ENCODE measurements around the gene HMGXB3.
"Not testable (repeated sequence)": the region's sequence is repeated elsewhere in the genome, so short reads cannot be mapped to it uniquely, and the experiment has no call there.

Gene HMGXB3

DNA sequence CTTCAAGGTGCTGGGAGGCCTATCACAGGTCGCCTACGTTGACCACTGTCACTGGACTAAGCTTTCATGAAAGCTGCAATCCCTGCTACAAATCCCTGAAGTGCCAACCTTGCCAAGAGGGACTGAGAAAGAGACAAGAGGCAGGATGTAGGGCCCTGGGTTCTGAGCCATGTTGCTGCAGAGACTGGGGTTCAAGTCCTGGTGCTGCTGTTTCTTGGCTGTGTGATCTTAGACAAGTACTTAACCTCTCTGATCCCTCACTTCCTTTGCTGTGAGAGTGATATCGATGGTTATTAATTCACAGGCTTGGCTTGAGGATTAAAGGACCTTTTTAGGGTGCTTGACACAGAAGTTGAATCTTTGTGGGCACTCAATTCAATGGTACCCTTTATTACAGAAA is 70.3 kb downstream of the HMGXB3 start:
- DNase-seq = no peak

DNA sequence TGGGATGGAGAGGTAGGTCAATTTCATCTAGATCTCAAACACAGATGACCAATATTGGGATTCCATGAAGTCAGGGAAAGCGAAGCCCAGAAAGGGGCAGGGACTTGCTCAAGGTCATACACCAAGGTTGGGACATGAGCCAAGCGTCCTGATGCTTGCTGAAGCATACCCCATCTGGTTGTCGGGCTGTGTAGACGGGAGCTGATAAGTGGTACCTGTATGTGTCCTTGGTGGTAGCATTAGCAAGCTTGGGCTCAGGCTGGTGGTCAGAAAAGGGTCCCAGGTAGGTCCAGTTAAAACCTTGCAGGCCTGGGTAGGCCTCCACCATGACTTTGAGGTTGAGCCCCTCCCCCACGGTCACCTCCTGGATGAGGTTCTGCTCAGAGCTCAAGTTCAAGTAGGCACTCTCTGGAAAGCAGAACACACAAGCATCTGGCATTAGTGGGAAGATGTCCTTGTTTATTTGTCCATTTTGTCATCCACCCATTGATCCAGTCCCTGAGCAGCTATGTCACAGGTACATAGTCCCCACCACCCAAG is 72.6 kb downstream of the HMGXB3 start:
- no peak for DNase-seq

DNA sequence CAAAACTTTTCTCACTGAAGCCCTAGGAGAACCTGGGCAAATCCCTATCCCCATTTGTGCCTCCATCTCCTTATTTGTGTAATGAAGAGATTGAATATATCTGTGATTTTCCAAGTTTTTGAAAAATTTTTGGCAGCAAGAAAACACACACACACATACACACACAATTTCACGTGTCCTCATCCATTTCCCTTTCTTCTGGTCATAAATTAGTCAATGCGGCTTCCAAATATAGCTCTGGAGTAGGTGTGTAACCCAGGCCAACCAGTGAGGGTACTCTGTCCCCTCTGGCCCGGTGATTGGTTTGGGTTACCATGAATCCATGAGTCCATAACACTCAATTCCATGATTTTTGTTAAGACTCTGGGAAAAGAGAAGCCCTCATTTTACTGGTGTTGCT is 73.1 kb downstream of the HMGXB3 start:
- no peak for DNase-seq

DNA sequence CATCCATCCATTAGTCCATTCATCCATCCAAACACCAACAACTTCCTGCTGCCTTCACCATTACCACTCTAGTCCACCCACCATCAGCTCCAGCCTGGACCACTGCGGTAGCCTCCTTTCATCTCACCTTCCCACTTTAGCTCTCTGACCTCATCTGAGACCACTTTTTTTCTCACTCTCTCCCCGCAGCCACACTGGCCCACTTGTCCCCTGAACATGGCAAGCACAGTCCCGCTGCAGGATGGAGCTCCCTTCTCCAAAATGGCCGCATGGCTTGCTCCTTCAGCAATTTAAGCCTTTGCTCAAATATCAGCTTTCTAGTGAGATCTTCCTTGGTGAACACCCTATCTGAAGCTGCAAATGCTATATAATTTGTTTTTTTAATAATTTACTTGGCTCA is 74.7 kb downstream of the HMGXB3 start:
- DNase-seq = no peak

DNA sequence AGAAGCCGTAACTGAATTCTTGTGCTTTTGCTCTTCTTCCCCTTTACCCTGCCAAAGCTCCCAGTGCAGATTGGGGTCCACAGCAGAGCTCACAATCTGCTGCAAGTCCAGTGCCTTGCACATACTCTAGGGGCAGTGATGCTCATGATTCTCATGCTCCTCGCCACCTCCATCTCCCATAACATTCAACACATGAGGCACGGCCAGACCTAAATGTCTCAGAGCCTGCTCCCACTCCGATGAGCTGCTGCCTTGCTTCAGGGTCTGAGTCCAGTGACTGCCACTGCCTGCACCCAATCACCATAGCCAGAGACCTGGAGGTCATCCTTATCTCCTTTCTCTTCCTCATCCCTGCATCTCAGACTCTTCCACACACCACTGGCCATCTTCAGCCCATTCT is 75.3 kb downstream of the HMGXB3 start:
- no peak for DNase-seq

DNA sequence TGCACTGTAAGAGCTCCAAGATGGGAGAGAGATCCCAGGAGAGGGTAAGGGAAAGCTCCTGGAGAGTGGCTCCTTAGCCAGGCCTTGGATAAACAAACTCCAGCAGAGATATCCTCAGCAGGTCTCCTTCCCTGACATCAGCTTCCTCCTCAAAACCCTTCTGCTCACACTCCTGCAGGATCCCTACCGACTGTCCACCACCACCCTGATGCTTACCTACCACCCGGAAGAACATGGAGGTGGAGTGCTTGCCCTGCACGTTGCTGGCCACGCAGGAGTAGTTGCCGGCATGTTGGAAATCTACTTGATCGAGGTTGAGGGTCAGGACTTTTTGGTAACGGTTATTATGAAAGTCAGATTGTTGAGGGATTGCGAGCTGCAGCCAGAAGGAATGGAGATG is 76.5 kb downstream of the HMGXB3 start:
- DNase-seq = no peak

DNA sequence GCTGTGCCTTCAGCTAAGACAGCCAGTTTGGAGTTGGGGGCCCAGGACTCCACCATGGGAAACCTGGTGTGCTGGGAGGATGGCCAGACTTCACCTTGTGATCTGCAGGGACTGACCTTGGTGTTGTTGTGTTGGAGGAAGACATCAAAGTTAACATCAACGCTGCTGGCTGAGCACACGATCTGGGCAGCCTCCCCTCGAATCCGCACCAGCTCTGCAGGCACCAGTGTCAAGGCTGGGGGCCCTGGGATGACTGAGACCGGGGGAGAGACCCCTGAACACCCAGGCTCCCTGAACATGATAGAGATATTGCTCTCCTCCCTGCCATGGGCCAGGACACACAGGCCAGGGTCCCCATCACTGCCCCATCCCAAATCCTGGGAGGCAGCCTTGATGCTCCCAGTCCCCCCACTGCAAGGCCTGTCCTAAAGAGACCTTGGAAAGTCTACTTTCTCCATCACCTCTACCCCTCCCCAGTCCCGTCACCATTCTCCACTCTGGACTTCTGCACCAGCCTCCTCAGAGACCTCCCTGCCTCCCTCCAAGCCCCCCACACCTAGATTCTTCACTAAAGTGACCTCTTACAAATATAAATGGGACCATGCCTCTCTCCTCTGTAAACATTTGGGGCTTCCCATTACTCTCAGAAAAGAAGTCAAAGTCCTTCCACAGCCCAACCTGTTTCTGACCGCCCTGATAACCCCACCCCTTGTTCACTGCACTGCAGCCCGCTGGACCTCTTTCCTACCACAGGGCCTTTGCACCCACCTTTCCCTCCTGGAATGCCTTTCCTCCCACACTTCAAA is 77.7 kb downstream of the HMGXB3 start:
- no peak for DNase-seq

DNA sequence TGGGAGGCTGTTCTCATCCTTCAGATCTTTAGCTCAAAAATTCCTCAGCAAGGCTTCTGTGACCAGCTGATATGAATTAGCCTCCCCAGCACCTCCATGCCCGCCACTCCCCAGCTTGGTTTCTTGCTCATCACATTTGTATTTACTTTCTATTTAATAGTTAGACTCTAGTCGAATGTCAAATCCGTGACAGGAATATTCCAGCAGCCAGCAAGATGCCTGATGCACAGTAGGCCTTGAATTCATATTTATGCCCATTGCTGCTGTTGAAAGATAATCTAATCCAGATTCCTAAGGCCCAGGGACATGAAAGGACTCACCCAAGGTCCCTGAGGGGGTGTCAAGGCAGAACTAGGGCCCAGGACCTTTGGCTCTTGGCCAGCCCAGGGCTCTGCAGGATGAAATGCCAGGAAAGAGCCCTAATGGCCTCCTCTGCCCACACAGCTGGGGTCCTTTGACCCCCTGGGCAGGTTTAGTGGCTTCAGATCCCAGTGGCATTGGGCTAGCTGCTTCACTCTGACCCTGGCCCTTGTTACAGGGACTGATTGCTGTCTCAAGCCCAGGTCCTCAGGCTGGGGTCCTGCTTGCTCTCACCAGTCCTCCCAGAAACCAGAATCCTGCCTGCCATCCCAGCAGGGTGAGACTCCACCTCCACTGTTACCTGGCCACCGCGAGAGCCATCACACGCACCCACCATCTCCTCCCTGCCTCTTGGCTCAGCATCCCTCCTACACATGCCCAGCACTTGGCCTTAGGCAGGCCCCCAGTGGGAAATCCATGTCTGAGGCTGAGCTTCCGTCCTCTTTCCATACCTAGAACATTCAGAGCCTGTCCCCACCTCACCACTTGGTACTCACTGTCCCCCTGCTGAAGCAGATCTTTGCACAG is 78.5 kb downstream of the HMGXB3 start:
- DNase-seq = no peak

DNA sequence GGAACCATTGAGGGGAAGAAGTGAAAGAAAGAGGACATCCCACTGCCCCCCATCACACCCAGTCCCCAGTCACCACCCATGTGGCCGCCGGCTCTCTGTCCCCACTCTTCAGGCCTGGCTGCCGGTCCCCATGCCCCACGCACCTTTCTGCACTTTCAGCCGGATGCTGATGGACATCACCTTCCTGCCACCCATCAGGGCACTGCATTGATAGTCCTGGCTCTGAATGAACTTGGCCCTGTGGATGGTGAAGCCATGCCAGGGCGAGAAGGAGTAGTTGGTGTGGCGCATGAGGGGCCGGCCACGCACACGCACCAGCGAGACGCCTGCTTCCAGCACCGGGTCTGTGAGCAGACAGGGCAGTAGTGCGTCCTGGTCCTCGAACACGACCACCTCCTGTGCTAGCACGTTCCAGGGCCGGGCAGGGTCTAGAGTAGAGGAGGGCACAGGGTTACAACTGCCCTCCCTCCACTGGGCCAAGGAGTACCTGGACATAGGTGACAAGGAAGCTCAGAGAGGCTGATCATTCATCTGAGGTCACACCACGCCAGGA is 79.4 kb downstream of the HMGXB3 start:
- DNase-seq = no peak

DNA sequence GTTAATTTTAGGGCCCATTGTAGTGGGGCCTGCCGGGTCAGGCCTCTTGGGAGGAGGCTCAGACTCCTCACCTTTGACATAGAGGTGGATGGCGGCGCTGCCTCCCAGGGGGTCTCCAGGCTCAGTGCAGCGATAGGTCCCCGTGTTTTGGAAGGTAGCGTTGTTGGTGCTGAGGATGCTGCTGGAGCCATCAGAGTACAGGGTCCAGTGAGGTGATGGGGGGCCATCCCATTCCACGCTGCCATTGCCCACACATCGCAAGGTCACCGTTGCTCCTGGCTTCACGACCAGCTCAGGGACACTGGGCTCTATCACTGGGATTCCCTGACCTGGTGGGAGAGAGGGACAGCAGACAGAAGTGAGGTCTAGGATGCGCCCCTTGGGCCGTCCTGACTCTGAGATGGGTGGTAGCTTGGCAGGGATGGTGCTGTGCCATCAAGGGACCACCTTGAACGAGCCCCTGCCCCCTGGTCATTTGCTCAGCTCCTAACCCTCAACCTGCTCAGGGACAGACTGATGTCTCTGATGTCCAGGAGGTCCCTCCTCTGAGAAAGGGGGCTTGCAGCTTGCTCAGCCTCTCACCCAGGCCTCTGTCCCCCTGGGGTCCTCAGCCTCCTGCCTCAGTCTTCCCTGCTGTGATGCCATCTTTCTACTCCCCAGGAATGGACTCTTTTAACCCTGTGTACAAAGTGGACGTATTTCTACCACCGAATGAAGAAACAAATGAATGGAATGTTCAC is 80.3 kb downstream of the HMGXB3 start:
- DNase-seq = no peak

DNA sequence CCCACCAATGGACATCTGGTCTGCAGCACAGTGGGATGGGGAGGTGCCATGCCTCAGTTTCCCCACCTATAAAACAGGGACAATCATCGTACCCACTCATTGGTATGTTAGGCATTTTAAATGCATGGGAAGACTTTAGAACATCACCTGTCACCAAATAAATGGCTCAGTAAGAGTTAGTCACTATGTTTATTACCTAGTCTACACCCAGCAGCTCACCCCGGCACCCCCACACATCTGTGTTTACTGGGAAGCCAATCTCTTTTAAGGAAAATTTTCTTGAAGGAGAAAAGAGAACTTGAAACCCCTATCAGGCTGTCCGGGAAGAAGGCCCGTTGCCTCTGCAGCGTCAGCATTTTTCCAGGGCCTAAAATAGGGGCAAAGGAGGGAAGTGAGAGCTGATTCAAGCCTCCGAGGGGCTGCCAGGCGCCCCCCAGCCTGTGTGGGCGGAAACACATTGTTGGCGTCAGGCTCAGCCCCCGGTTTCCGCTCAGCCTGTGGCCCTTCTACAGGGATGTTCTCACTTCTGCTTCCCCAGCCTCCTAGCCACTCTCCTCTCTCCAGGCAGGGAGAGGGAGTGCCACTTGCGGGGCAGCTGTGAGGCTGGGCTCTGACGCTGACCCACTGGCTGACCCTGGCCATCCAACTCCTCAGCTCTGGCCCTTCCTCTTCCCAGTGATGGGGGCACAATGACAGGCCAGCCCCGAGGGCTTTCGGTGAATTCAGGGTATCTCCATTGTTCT is 81.2 kb downstream of the HMGXB3 start:
- no peak for DNase-seq

DNA sequence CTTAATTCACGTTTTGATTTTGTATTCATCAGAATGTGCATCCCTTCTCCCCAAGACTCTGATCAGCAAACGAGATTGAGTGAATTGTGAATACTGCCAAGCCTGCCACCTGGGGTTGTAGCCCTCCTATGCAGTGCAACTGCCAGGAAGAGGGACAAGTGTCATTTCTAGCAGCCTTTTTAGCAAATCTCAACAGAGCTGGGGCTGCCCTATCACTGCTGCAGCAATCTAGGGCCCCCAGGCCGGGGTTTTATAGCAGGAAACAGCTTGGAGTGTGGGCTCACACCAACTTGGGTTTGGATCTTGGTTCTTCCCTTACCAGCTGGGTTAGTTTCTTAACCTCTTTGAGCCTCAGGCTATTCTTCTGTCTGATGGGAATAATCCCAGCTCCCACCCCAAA is 81.8 kb downstream of the HMGXB3 start:
- DNase-seq = no peak

DNA sequence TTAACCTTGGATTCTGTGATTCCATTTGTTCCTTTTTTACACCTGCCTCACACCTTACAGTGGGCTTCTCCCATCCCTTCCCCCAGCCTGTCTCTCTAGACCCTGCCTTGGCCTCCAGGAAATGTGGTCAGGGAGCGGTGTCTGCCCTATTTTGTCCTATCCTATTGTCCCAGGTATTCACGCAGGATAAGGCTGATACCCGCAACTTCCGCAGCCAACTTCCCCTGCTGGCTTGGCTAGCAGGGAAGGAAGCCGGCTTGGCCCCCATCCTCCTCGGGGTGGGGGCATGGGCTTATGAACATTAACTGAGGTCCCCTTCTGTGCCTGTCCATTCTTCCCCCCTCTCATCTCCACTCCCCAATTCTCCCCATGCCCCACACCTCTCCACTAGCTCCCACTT is 82.3 kb downstream of the HMGXB3 start:
- no peak for DNase-seq

DNA sequence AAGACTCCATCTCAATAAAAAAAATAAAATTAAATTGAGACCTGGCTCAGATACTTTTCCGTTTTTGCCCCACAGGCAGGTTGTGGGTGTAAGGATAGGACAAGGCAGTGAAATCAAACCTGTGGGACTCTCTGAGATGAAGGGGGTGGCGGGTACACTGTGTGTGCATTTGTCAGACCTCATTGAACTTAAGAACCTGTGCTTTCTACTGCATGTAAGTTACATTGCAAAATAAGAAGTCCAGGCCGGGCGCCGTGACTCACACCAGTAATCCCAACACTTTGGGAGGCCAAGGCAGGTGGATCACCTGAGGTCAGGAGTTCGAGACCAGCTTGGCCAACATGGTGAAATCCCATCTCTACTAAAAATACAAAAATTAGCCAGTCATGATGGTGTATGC is 84.2 kb downstream of the HMGXB3 start:
- not testable (repeated sequence) for DNase-seq

DNA sequence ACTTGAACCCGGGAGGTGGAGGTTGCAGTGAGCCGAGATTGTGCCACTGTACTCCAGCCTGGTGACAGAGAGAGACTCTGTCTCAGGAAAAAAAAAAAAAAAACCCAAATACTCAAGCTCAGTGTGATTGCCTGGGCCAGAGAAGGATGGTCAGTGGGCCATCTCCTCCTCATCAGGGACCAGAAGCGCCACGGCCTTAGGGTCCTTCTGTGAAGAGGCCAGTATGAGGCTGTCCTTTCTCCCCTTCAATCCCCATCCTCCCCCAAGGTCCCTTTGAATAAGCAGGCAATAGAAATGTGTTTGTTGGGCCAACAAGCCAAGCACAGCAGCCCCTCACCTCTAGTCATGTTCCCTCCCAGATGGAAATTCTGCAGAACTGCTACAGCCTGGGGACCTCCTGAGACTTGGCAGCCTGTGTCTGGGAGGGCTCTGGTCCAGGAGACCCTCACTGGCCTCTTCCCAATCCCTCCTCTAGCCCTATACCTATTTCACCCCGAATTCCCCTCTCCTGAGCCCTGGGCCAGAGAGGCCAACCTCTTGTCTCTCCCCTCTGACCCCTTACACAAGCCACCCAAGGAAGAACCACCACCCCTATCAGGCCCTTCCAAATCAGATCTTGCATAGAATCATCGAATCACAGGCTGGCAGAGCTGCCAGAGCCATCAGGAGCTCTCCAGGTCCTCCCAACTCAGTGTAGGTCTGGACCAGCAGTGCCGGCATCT is 84.8 kb downstream of the HMGXB3 start:
- no peak for DNase-seq

DNA sequence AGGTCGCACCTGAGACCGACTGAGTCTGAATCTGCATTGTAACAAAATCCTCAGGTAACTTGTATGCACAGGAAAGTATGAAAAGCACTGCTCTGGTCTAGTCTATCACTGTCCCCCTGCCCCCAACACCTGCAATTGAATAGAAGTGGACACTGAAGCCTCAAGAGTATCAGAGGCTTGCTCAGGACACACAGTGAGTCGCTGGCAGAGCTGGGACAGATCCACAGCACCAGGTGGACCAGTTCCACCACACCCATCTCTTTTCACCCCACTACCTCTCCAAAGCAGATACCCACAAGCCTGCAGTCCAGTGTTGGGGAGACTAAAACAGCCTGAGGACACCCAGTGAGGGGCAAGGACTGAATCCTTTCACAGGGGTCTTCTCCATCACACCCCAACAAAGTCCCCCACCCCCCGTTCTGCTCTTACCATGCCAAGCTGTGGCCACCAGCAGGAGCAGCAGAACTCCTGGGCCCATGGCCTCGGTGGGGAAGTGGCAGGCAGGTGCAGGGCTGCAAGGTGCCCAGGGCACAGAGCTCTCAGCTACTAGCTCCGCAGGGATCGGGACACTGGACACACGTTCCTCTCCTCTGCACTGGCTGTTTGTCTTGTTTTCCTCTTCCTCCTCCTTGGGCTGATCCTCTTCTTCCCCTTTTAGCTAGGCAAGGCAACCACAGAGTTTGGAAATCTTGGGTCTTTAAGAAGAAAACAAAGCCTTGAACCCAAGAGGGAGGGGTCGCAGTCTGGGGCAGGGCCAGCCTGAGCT is 85.6 kb downstream of the HMGXB3 start, which contains the start of gene CSF1R:
Gene CSF1R, minus strand, starts transcription at position 605 of the 766 bp plus-strand sequence. Its CDS starts 127 bp downstream, at position 478.
- no peak for DNase-seq

DNA sequence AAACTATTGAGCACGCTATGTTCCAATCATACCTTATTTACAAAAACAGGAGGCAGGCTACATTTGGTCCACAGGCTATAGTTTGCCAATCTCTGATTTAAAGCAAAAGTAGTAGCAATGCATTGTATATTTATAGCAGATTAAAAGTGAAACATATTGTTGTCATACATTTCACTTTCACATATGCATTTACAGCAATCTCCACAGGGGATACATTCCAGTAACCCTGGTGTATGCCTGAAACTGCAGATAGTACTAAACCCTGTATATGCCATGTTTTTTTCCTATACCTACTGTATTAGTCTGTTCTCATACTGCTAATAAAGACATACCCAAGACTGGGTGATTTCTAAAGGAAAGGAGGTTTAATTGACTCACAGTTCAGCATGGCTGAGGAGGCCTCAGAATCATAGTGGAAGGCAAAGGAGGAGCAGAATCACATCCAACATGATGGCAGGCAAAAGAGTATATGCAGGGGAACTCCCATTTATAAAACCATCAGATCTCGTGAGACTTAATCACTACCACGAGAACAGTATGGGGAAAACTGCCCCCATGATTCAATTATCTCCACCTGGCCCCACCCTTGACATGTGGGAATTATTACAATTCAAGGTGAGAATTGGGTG is 91.7 kb downstream of the HMGXB3 start:
- no peak for DNase-seq

DNA sequence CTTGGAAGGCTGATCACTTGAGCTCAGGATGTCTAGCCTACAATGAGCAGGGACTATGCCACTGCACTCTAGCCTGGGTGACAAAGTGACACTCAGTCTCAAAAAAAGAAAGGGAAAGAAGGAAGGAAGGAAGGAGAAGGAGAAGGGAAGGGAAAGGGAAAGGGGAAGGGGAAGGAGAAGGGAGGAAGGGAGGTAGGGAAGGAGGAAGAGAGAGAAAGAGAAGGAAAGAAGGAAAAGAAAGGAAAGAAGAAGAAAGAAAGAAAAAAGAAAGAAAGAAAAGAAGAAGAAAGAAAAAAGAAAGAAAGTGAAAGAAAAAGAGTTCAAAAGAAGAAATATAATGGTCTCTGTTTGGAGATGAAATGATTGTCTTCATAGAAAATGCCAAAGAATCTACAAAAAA is 96.6 kb downstream of the HMGXB3 start:
- DNase-seq = no peak

DNA sequence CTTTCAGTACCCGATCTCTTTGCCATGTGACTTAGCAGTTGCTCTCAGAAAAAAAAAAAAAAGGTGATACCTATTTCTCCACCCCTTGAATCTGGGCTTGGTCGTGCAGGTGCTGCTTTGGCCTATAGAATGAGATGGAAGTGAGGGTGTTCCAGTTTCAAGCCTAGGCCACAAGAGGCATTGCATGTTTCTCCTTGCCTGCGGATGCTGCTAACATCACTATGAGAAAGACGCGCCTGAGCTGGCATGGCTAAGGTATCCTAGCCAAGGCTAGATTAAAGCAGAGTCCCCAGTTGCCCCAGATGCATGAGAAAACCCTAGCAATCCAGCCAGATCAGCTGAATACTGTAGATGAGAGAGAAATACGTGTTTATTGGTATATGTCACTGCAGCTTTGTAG is 100.5 kb downstream of the HMGXB3 start:
- DNase-seq = no peak

Measured in stimulated activated CD4-positive, alpha-beta T cell treated with anti-CD3 and anti-CD28 coated beads, Interleukin-2, amount 100 ng/mL, for 48 hours (primary cell).